Loucy (cell line): ENCODE results near the gene OR4N5.
"Not testable (repeated sequence)": the region's sequence is repeated elsewhere in the genome, so short reads cannot be mapped to it uniquely, and the experiment has no call there.

Source experiments
- H2AFZ ChIP-seq: fragments of 200-600 bp; sonication (generic); 2 replicates; pipeline ENCODE4 v1.6.0; 2016; ENCODE audit warnings: antibody characterized with exemption, mild to moderate bottlenecking, low read length, moderate library complexity
- H3F3A ChIP-seq: fragments of 200-600 bp; 2 replicates; pipeline ENCODE4 v1.6.0; 2016; ENCODE audit warnings: antibody characterized with exemption, low read depth, mild to moderate bottlenecking
- H3K27me3 ChIP-seq: fragments of 200-600 bp; sonication (generic); 2 replicates; pipeline ENCODE4 v1.6.1; 2014; ENCODE audit warnings: low read length, mild to moderate bottlenecking; ENCODE audit not compliant: insufficient read depth, poor library complexity, severe bottlenecking
- H3K36me3 ChIP-seq: fragments of 200-600 bp; sonication (generic); 2 replicates; pipeline ENCODE4 v1.6.1; 2016; ENCODE audit warnings: low read length; ENCODE audit not compliant: insufficient read depth
- H3K4me1 ChIP-seq: fragments of 200-600 bp; sonication (generic); 2 replicates; pipeline ENCODE4 v1.5.1; 2014; ENCODE audit warnings: low read length, mild to moderate bottlenecking; ENCODE audit not compliant: insufficient read depth, poor library complexity, severe bottlenecking
- H3K4me2 ChIP-seq: fragments of 200-600 bp; sonication (generic); 2 replicates; pipeline ENCODE4 v1.6.0; 2014; ENCODE audit warnings: antibody characterized with exemption, low read length, low read depth, mild to moderate bottlenecking; ENCODE audit not compliant: poor library complexity, severe bottlenecking
- H3K4me3 ChIP-seq: fragments of 200-600 bp; sonication (generic); 2 replicates; pipeline ENCODE4 v1.5.1; 2014; ENCODE audit warnings: low read length, mild to moderate bottlenecking, mixed read lengths; ENCODE audit not compliant: poor library complexity, severe bottlenecking
- H3K79me2 ChIP-seq: fragments of 200-600 bp; sonication (generic); 2 replicates; pipeline ENCODE4 v1.6.1; 2014; ENCODE audit warnings: low read length; ENCODE audit not compliant: insufficient read depth
- H3K9ac ChIP-seq: fragments of 200-600 bp; sonication (generic); 2 replicates; pipeline ENCODE4 v1.6.0; 2014; ENCODE audit warnings: mild to moderate bottlenecking, low read depth, low read length, moderate library complexity; ENCODE audit not compliant: poor library complexity, severe bottlenecking
- H3K9me2 ChIP-seq: fragments of 200-600 bp; sonication (generic); replicated peaks from 2 replicates; pipeline ENCODE4 v1.6.1; 2016; ENCODE audit warnings: low read depth, low read length, mixed read lengths
- H3K9me3 ChIP-seq: fragments of 200-600 bp; sonication (generic); 2 replicates; pipeline ENCODE4 v1.6.1; 2014; ENCODE audit warnings: mild to moderate bottlenecking, antibody characterized with exemption, low read length, low read depth; ENCODE audit not compliant: insufficient read depth
- H4K20me1 ChIP-seq: fragments of 200-600 bp; sonication (generic); 2 replicates; pipeline ENCODE4 v1.6.0; 2014; ENCODE audit warnings: antibody characterized with exemption, low read length, mild to moderate bottlenecking; ENCODE audit not compliant: insufficient read depth, poor library complexity, severe bottlenecking
- EZH2phosphoT487 ChIP-seq: fragments of 200-600 bp; IDR thresholded peaks from 2 replicates; pipeline ENCODE4 v1.6.1; 2018; ENCODE audit warnings: antibody characterized with exemption, mild to moderate bottlenecking, moderate library complexity, borderline replicate concordance
- TF ChIP-seq, protein P1 (sequence below): fragments of 200-600 bp; sonication (generic); conservative IDR thresholded peaks from 2 replicates; pipeline ENCODE4 v1.5.1; 2014; ENCODE audit warnings: mild to moderate bottlenecking, antibody characterized with exemption, low read length

OR4N5 gene

DNA sequence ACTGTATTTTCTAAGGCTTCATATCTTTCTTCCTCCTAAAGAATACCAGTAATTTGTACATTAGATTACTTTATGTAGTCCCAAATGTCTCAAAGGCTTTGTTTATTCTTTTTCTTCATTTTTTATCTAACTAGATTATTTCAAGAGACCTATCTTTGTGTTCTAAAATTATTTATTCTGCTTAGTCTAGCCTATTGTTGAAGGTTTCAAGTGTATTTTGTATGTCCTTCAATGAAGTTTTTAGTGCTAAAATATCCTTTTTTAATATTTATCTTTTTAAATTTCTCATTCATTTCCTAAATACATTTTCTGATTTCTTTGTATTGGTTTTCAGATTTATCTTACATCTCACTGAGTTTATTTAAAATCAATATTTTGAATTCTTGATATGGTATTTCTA lies 25.8 kb downstream of the OR4N5 start:
- Histone ChIP-seq H3K4me3 (no peak overlapping the region), H2AFZ (no peak overlapping the region), H3F3A (no peaks in the 10 kb centered on the region), H3K36me3 (no peaks in the 10 kb centered on the region), H3K79me2 (no peaks in the 10 kb centered on the region), H3K4me2 (no peak overlapping the region), H4K20me1 (no peaks in the 10 kb centered on the region), H3K9me3 (no peaks in the 10 kb centered on the region; the same call in 1 of the 2 replicates), H3K4me1 (no peaks in the 10 kb centered on the region), H3K9ac (no peak overlapping the region), H3K9me2 (no peaks in the 10 kb centered on the region), H3K27me3 (no peaks in the 10 kb centered on the region)
- no peak for TF ChIP-seq EZH2phosphoT487
- TF ChIP-seq, protein P1, sequence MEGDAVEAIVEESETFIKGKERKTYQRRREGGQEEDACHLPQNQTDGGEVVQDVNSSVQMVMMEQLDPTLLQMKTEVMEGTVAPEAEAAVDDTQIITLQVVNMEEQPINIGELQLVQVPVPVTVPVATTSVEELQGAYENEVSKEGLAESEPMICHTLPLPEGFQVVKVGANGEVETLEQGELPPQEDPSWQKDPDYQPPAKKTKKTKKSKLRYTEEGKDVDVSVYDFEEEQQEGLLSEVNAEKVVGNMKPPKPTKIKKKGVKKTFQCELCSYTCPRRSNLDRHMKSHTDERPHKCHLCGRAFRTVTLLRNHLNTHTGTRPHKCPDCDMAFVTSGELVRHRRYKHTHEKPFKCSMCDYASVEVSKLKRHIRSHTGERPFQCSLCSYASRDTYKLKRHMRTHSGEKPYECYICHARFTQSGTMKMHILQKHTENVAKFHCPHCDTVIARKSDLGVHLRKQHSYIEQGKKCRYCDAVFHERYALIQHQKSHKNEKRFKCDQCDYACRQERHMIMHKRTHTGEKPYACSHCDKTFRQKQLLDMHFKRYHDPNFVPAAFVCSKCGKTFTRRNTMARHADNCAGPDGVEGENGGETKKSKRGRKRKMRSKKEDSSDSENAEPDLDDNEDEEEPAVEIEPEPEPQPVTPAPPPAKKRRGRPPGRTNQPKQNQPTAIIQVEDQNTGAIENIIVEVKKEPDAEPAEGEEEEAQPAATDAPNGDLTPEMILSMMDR = no peak

DNA sequence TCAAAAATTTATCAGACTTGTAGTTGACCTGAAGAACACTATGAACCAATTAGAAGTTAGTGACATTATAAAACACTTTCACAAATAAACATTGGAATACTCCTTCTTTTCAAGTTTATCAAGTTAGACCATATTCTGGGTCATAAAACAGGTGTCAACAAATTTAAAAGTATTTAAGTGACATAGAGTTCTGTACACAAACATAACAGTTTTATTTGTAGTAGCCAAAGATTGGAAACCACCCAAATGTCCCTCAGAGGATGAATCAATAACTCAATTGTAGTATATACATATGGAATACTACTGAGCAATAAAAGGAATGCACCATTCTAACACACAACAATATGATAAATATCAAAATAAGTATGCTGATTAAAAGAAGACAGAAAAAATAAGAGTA lies 28.5 kb downstream of the OR4N5 start:
- no peaks in the 10 kb centered on the region for H3K4me1 ChIP-seq
- no peaks in the 10 kb centered on the region; the same call in 1 of the 2 replicates for H3K9me3 ChIP-seq
- no peak overlapping the region for H3K9ac ChIP-seq
- H3K27me3 ChIP-seq = no peaks in the 10 kb centered on the region
- no peak overlapping the region for H3K4me2 ChIP-seq
- no peaks in the 10 kb centered on the region for H3K79me2 ChIP-seq
- H3K9me2 ChIP-seq = no peaks in the 10 kb centered on the region
- H3K4me3 ChIP-seq = no peak overlapping the region
- H2AFZ ChIP-seq = no peak overlapping the region
- TF ChIP-seq, protein P1 = no peak
- TF ChIP-seq EZH2phosphoT487 = no peak
- no peaks in the 10 kb centered on the region for H3F3A ChIP-seq
- H4K20me1 ChIP-seq = no peaks in the 10 kb centered on the region
- H3K36me3 ChIP-seq = no peaks in the 10 kb centered on the region

- not testable (repeated sequence) for H3K4me2 ChIP-seq, H3K4me3 ChIP-seq, H3K9me2 ChIP-seq, H2AFZ ChIP-seq, H4K20me1 ChIP-seq, H3F3A ChIP-seq, H3K36me3 ChIP-seq, H3K9ac ChIP-seq, H3K27me3 ChIP-seq, H3K79me2 ChIP-seq, H3K4me1 ChIP-seq, H3K9me3 ChIP-seq
Observed at GRCh38 chr14:20169852-20170251, 31.2 kb downstream of the OR4N5 start.

DNA sequence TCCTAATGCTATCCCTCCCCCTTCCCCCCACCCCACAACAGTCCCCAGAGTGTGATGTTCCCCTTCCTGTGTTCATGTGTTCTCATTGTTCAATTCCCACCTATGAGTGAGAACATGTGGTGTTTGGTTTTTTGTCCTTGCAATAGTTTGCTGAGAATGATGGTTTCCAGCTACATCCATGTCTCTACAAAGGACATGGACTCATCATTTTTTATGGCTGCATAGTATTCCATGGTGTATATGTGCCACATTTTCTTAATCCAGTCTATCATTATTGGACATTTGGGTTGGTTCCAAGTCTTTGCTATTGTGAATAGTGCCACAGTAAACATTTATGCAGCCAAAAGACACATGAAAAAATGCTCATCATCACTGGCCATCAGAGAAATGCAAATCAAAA lies 35.6 kb downstream of the OR4N5 start:
- not testable (repeated sequence) for H3K4me2 ChIP-seq, H3K36me3 ChIP-seq, H3K9me2 ChIP-seq, H3K4me1 ChIP-seq, H4K20me1 ChIP-seq, H3K79me2 ChIP-seq, H3F3A ChIP-seq, H2AFZ ChIP-seq, H3K9me3 ChIP-seq, H3K9ac ChIP-seq, H3K27me3 ChIP-seq, H3K4me3 ChIP-seq
